ENCODE data around the gene RAB23. TPM values are rescaled to one million over a fixed set of nuclear protein-coding genes. Genes with fewer than 3 reads are reported as not detected.

RAB23 gene
- total RNA-seq, 2 donors from 2014 or later, result 21.0 to 29.8 TPM

- Histone ChIP-seq H3K4me3 (ENCODE audit: low read length) (no peak overlapping the region), H3K9ac (ENCODE audit: extremely low read depth, low read length, poor library complexity, severe bottlenecking) (no peak overlapping the region), H3K9me3 (ENCODE audit: control insufficient read depth, low read length) (peaks cover 19% of the 10 kb centered on the region), H3K27me3 (ENCODE audit: control insufficient read depth, insufficient read depth, low read length, poor library complexity, severe bottlenecking) (no peaks in the 10 kb centered on the region), H3K36me3 (ENCODE audit: control insufficient read depth, insufficient read depth, low read length) (peaks cover 53% of the 10 kb centered on the region), H3K4me1 (ENCODE audit: control insufficient read depth, insufficient read depth, low read length) (no peaks in the 10 kb centered on the region), H3K27ac (ENCODE audit: low read depth, low read length) (no peak overlapping the region)
- TF ChIP-seq CTCF (conservative IDR thresholded peaks at IDR 0.05), result no peak
- Mint-ChIP-seq H3K9me3 (peaks cover 6% of the 10 kb centered on the region), H3K4me1 (no peaks in the 10 kb centered on the region), H3K4me3 (no peak overlapping the region), H3K27me3 (ENCODE audit: insufficient read depth) (no peaks in the 10 kb centered on the region), H3K27ac (no peak overlapping the region), H3K36me3 (ENCODE audit: low read depth) (peaks cover 29% of the 10 kb centered on the region)
- 100% methylated on average over 2 of the region's 2 CpGs; no CpG with 5 or more reads in 1 of the 2 experiments for WGBS, 2 experiments (ENCODE audit: insufficient coverage in 1 of 2, insufficient read length in 1 of 2)
- no peak for DNase-seq
Observed at GRCh38 chr6:57163956-57164355, 58.2 kb downstream of the RAB23 start.

DNA sequence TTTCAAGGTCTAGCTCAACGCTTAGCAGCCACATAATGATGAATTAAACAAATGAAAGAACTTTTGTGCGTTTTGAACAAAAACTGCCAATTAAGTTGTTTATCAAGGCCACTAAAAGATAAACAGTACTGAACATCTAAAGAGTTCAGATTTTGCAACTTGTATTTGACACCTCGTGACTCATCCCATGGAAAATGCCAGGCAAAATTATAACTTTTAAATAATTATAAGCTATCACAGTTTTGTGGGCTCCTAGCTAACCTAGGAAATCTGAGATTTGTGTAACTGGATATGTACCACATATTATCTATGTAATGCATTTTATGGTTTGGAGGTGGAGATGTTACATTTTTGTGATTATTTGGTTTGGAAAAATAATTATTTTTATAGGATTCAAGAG, 59.6 kb downstream of the RAB23 start:
- Histone ChIP-seq H3K4me1 (ENCODE audit: control insufficient read depth, insufficient read depth, low read length) (no peaks in the 10 kb centered on the region), H3K4me3 (ENCODE audit: low read length) (no peak overlapping the region), H3K27ac (ENCODE audit: low read depth, low read length) (no peak overlapping the region), H3K36me3 (ENCODE audit: control insufficient read depth, insufficient read depth, low read length) (peaks cover 47% of the 10 kb centered on the region), H3K9me3 (ENCODE audit: control insufficient read depth, low read length) (peaks cover 19% of the 10 kb centered on the region), H3K9ac (ENCODE audit: extremely low read depth, low read length, poor library complexity, severe bottlenecking) (no peak overlapping the region), H3K27me3 (ENCODE audit: control insufficient read depth, insufficient read depth, low read length, poor library complexity, severe bottlenecking) (no peaks in the 10 kb centered on the region)
- Mint-ChIP-seq H3K9me3 (peaks cover 6% of the 10 kb centered on the region), H3K27ac (no peak overlapping the region), H3K4me1 (no peaks in the 10 kb centered on the region), H3K4me3 (no peak overlapping the region), H3K27me3 (ENCODE audit: insufficient read depth) (no peaks in the 10 kb centered on the region), H3K36me3 (ENCODE audit: low read depth) (peaks cover 27% of the 10 kb centered on the region)
- TF ChIP-seq CTCF (conservative IDR thresholded peaks at IDR 0.05), result no peak
- DNase-seq, result no peak
- 94 to 100% methylated on average over 2 to 3 of the region's 3 CpGs for WGBS, 2 experiments (ENCODE audit: insufficient coverage in 1 of 2, insufficient read length in 1 of 2)

- Mint-ChIP-seq H3K4me3 (no peak overlapping the region), H3K4me1 (no peaks in the 10 kb centered on the region), H3K9me3 (peaks cover 6% of the 10 kb centered on the region), H3K36me3 (ENCODE audit: low read depth) (peaks cover 27% of the 10 kb centered on the region), H3K27ac (no peak overlapping the region), H3K27me3 (ENCODE audit: insufficient read depth) (no peaks in the 10 kb centered on the region)
- no peak for DNase-seq
- Histone ChIP-seq H3K27ac (ENCODE audit: low read depth, low read length) (no peak overlapping the region), H3K4me3 (ENCODE audit: low read length) (no peak overlapping the region), H3K36me3 (ENCODE audit: control insufficient read depth, insufficient read depth, low read length) (peaks cover 43% of the 10 kb centered on the region), H3K9me3 (ENCODE audit: control insufficient read depth, low read length) (peaks cover 19% of the 10 kb centered on the region), H3K9ac (ENCODE audit: extremely low read depth, low read length, poor library complexity, severe bottlenecking) (no peak overlapping the region), H3K4me1 (ENCODE audit: control insufficient read depth, insufficient read depth, low read length) (no peaks in the 10 kb centered on the region), H3K27me3 (ENCODE audit: control insufficient read depth, insufficient read depth, low read length, poor library complexity, severe bottlenecking) (no peaks in the 10 kb centered on the region)
- WGBS, 2 experiments (ENCODE audit: insufficient coverage in 1 of 2, insufficient read length in 1 of 2), result 94 to 97% methylated on average over 1 to 2 of the region's 2 CpGs
- TF ChIP-seq CTCF (conservative IDR thresholded peaks at IDR 0.05), result no peak
Observed at GRCh38 chr6:57162028-57162427, 60.1 kb downstream of the RAB23 start.

Data from endodermal cell (in vitro differentiated cells).